Measurements from ENCODE around the gene TBL1X.

DNA sequence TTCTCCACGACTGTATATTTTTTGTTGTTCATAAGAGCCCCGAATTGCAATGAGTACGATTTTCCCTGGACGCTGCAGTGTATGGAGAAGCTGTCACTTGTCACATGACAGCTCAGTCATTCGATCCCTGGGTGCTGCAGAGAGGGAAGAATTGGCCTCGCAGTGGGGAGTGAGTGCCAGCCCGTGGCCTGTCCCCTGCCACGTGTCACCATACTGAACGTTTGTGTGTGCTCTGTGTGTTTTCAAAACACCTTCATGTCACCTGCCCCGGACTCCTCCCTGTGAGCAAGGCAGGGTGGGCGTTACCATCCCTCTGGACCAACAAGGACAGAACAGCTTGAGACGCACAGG, 77.9 kb downstream of the TBL1X start:
- TF ChIP-seq, protein P1, sequence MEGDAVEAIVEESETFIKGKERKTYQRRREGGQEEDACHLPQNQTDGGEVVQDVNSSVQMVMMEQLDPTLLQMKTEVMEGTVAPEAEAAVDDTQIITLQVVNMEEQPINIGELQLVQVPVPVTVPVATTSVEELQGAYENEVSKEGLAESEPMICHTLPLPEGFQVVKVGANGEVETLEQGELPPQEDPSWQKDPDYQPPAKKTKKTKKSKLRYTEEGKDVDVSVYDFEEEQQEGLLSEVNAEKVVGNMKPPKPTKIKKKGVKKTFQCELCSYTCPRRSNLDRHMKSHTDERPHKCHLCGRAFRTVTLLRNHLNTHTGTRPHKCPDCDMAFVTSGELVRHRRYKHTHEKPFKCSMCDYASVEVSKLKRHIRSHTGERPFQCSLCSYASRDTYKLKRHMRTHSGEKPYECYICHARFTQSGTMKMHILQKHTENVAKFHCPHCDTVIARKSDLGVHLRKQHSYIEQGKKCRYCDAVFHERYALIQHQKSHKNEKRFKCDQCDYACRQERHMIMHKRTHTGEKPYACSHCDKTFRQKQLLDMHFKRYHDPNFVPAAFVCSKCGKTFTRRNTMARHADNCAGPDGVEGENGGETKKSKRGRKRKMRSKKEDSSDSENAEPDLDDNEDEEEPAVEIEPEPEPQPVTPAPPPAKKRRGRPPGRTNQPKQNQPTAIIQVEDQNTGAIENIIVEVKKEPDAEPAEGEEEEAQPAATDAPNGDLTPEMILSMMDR (conservative IDR thresholded peaks at IDR 0.05; ENCODE audit: low read depth in 2 of 2): no peak
- no peak for TF ChIP-seq JUNB (IDR thresholded peaks at IDR 0.05; ENCODE audit: unreplicated experiment)

Measured in GM23338 (cell line).